Ascending aorta (tissue), 2 donors: ENCODE measurements around the gene EFNA4. TPM values are rescaled to one million over a fixed set of nuclear protein-coding genes. Genes with fewer than 3 reads are reported as not detected.

Experiments used
- DNase-seq, 2 donors: peaks; one replicate each; pipeline ENCODE4 v3.0.0-alpha.2; 2019; ENCODE audit warnings: low spot score in 2 of 2
- H3K27ac ChIP-seq, 2 donors: fragments of 200-600 bp; sonication (generic); one replicate each; pipeline ENCODE4 v1.5.1; 2016 to 2017; ENCODE audit warnings: mild to moderate bottlenecking in 1 of 2
- H3K27me3 ChIP-seq: fragments of 200-600 bp; sonication (generic); one replicate; pipeline ENCODE4 v1.5.1; 2017
- H3K36me3 ChIP-seq, 2 donors: fragments of 200-600 bp; sonication (generic); one replicate each; pipeline ENCODE4 v1.5.1; 2016
- H3K4me1 ChIP-seq, 2 donors: fragments of 200-600 bp; sonication (generic); one replicate each; pipeline ENCODE4 v1.5.1; 2016 to 2017; ENCODE audit warnings: mild to moderate bottlenecking in 1 of 2
- H3K4me3 ChIP-seq, 2 donors: fragments of 200-600 bp; sonication (generic); one replicate each; pipeline ENCODE4 v1.5.1; 2016 to 2017; ENCODE audit warnings: mild to moderate bottlenecking in 1 of 2
- H3K9me3 ChIP-seq, 2 donors: fragments of 200-600 bp; sonication (generic); one replicate each; pipeline ENCODE4 v1.5.1; 2016
- CTCF ChIP-seq, 3 experiments: fragments of 200-600 bp in 2 of 3; fragments of 450-650 bp in 1 of 3; sonication (generic) in 2 of 3; IDR thresholded peaks; one replicate each; pipeline ENCODE4 v1.5.1; 2016 to 2019; ENCODE audit warnings: antibody characterized with exemption in 3 of 3, mild to moderate bottlenecking in 1 of 3, moderate library complexity in 1 of 3
- intact Hi-C: fragments of 100-400 bp; cut with DNase I; formaldehyde crosslinking; loops from one replicate; pipeline ENCODE4 v1.15.1; 2023
- total RNA-seq: library from RNA; depleted of rRNA; stranded (reverse); fragments of >200 nt; gene quantifications from one replicate; pipeline ENCODE4 v1.1.0, GENCODE V29; 2016

The EFNA4 gene
- 11.2 TPM for total RNA-seq

- no peak for TF ChIP-seq CTCF (IDR thresholded peaks at IDR 0.05)
- intact Hi-C loops, result loop anchor here (1.0 to 5.0 kb wide), 2 partner anchors 22 to 106 kb away; partner anchors contain the start of gene PBXIP1
- Histone ChIP-seq H3K27ac (peak within 1 kb of the TSS; percentile 38 to 65), H3K27me3 (no peaks in the 10 kb centered on the region), H3K4me3 (peak within 1 kb of the TSS; percentile 60 to 93), H3K4me1 (peaks cover 14 to 18% of the 10 kb centered on the region in 2 donors), H3K36me3 (peaks cover 2 to 19% of the 10 kb centered on the region in 2 donors), H3K9me3 (no peaks in the 10 kb centered on the region)
- peak in 1 of 2 donors; percentile 87 for DNase-seq
Measured at GRCh38 chr1:155063550-155064110, at the start of gene EFNA4. Gene EFNA4 (plus strand): TSS chr1:155063740. CDS start chr1:155063824, 84 bp downstream.

GRCh38 chr1:155014709-155015508, 48.6 kb upstream of the EFNA4 start:
- H3K36me3 ChIP-seq, result peaks cover 13 to 28% of the 10 kb centered on the region in 2 donors
- intact Hi-C loops, result no loop called here
- H3K4me3 ChIP-seq, result no peak overlapping the region
- H3K4me1 ChIP-seq, result peaks cover 7 to 35% of the 10 kb centered on the region in 2 donors
- no peak overlapping the region for H3K27ac ChIP-seq
- DNase-seq, result no peak
- no peak for TF ChIP-seq CTCF (IDR thresholded peaks at IDR 0.05)
- no peaks in the 10 kb centered on the region for H3K9me3 ChIP-seq
- H3K27me3 ChIP-seq, result no peaks in the 10 kb centered on the region

- DNase-seq, result no peak
Measured at GRCh38 chr1:155015527-155016230, 47.9 kb upstream of the EFNA4 start.

GRCh38 chr1:155016231-155016831, 47.2 kb upstream of the EFNA4 start:
- H3K4me3 ChIP-seq, result no peak overlapping the region
- TF ChIP-seq CTCF (IDR thresholded peaks at IDR 0.05), result no peak
- intact Hi-C loops, result loop anchor here (2.0 kb wide), 2 partner anchors 42 to 68 kb away; partner anchors contain the start of gene CKS1B
- H3K27me3 ChIP-seq, result no peaks in the 10 kb centered on the region
- peaks cover 7 to 25% of the 10 kb centered on the region in 2 donors for H3K4me1 ChIP-seq
- H3K9me3 ChIP-seq, result no peaks in the 10 kb centered on the region
- no peak for DNase-seq
- H3K27ac ChIP-seq, result peak overlapping the region; percentile 82 to 89
- H3K36me3 ChIP-seq, result peaks cover 13 to 28% of the 10 kb centered on the region in 2 donors

More at GRCh38 chr1:155015527-155016230, 47.9 kb upstream of the EFNA4 start:
- Histone ChIP-seq H3K4me3 (no peak overlapping the region), H3K27ac (no peak overlapping the region), H3K9me3 (no peaks in the 10 kb centered on the region), H3K36me3 (peaks cover 13 to 28% of the 10 kb centered on the region in 2 donors), H3K27me3 (no peaks in the 10 kb centered on the region), H3K4me1 (peaks cover 7 to 29% of the 10 kb centered on the region in 2 donors)
- intact Hi-C loops, result loop anchor here (2.0 kb wide), 2 partner anchors 41 to 69 kb away; partner anchors contain the start of gene CKS1B
- TF ChIP-seq CTCF (IDR thresholded peaks at IDR 0.05), result no peak
